Measurements from ENCODE around the gene EPHB1.

- TF ChIP-seq, protein P1, sequence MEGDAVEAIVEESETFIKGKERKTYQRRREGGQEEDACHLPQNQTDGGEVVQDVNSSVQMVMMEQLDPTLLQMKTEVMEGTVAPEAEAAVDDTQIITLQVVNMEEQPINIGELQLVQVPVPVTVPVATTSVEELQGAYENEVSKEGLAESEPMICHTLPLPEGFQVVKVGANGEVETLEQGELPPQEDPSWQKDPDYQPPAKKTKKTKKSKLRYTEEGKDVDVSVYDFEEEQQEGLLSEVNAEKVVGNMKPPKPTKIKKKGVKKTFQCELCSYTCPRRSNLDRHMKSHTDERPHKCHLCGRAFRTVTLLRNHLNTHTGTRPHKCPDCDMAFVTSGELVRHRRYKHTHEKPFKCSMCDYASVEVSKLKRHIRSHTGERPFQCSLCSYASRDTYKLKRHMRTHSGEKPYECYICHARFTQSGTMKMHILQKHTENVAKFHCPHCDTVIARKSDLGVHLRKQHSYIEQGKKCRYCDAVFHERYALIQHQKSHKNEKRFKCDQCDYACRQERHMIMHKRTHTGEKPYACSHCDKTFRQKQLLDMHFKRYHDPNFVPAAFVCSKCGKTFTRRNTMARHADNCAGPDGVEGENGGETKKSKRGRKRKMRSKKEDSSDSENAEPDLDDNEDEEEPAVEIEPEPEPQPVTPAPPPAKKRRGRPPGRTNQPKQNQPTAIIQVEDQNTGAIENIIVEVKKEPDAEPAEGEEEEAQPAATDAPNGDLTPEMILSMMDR (conservative IDR thresholded peaks at IDR 0.05): no peak
- no peak for TF ChIP-seq ZFX (IDR thresholded peaks at IDR 0.05)
Measured at GRCh38 chr3:134871818-134872217, 76.8 kb downstream of the EPHB1 start.

Measured in C4-2B (cell line).